ENCODE measurements around the gene EPHB3.

EPHB3 gene

DNA sequence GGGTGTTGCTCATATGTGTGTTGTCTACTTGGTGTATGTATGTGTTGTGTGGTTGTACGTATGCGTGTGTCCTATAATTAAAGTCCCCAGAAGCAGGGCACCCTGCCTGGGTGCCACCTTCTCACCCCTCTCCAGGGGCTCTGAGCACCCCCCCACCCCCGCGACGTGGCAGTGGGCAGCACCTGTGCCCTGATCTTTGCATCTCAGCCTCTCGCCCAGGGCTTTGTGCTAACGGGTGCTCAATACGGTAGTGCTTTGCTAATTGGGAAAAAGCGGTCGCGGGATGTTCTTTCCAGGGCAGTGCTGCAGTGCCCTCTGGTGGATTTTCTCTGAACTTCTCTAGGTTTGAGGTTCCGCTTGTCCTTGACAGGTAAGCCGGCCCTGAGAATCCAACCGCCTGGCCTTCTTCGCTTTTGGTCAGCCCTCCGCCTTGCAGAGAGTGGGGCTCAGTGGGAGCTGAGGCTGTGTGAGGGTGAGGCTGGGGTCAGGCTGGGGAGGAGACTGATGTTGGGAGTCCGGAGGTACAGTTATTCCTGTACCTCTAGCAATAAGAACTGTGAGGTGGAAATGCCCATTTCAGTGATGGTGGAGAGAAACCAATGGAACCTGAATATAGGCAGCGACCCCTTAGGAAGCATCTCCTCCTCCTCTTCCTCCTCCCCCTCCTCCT, 17.6 kb upstream of the EPHB3 start:
- peak; percentile 87 to 93 (median 87) for DNase-seq

DNA sequence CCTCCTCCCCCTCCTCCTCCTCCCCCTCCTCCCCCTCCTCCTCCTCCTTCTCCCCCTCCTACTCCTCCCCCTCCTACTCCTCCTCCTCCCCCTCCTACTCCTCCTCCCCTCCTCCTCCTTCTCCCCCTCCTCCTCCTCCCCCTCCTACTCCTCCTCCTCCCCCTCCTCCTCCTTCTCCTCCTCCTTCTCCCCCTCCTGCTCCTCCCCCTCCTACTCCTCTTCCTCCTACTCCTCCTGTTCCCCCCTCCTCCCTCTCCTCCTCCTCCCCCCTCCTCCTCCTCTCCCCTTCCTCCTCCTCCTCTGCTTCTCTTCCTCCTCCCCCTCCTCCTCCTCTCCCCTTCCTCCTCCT, 17.1 kb upstream of the EPHB3 start:
- no peak for DNase-seq

DNA sequence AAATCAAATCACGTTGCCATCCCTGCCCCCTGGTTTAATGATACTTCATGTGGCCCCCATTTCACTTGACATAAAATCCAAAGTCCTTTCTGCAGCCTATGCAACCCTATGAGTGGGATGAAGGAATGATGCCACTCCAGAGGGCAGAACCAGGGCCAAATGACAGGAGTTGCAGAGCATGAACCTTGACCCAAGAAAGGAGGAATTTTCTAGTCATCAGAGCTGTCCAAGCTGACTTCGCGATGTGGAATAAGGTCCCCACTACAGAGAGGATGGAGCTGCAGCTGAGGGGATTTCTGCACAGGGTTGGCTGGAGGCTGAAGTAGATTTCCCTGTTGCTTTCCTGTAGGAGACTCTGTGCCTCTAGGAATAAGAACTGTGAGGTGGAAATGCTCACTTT, 15.8 kb upstream of the EPHB3 start:
- DNase-seq = no peak

DNA sequence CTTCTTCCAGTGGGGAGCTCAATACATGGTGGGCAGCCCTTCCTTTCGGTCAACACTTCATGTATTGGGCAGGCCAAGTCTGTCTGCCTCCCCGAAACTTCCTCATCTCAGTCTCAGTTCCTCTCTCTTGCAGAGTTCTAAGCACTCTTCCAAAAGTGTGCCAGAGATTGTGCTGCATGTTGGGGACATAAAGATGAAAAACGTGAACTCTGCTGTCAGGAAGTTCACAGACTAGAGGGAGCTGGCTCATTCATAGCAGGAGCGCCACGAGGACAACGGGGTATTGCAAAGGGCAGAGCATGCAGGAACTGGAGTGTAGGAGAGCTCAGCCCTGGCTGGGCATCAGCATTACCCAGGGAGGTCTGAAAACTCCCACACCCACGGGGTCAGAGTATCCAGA, 15.3 kb upstream of the EPHB3 start:
- DNase-seq = peak; percentile 77 to 89 (median 89)

DNA sequence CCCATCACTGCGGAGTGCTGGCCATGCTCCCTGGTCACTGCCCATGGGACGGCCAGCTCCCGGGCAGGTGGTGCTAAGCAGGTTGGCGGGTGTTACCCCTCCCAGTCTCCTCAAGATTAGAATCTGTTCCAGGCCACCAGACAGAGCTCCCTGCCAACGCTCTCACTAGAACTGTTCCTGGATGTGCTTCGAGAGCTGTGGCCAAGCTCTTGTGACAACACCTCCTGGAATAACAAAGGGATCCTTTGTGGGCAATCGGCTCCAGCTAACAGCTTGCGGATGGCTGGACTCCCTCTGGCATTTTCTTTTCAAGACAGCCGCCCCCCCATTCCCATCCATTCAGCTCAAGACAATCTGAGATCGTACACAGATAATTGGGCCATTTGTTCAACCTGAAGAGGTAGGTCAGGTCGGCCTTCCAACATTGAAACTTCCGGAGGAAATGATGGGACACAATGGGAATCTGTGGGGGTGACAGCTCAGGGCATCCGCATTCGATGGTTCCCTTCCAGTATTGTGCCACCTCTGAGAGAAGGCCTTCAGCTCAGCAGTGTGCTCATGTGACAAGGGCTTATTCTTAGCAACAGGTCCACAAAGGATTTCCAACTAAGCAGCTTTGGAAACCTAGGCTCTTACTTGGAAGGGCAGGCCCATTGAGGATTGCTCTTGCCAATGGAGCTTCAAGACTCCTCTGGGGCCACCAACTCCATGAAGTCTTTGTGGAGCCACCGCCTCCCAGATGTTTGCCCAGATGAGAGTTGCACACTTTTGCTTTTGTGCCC, 11.6 kb upstream of the EPHB3 start:
- DNase-seq = no peak

DNA sequence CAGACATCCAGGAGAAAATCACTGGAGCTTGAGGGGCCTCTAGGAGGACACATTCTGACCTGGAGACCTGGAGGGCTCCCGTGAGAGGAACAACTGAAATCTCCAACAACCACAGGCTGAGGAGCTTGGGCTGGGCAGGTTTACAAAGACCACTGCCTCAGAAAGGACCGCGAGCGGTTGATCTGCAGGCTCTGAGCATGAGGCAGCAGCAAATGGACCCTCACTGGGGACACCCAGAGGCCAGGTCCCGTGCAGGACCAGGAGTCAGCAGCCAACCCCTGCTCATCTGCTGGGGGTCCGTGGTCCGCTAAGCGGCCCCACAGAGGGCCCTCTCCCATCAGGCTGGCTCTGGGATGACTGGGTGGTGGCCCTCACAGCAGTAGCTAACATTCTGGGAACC, 10.5 kb upstream of the EPHB3 start:
- no peak for DNase-seq

DNA sequence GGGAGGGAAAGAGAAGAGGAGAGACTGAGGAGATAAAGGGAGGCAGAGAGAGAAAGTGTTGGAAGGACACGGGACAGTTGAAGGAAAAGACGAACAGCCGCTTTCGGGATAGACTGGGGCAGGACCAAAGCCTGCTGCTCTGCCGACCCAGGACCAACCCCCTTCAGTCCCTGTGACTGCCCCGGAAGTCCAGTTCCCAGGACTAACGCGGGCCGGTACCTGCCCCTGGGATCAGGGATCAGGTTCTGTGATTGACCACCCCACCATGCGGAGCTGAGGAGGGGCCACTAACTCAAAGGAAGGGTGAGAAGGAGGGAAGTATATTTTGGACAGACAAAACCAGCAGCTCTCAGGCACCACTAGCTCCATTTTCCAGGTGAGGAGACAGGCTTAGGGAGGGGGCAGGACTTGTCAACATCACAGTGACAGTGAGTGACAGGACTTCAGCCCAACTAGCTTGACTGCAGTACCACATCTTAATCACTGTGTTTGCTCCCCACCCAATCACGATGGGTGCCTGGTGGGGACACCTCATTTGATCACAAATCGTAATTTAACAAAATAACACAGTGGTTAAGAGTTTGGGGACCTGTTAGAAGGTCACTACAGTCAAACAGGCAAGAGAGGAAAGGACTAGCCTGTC, 9.8 kb upstream of the EPHB3 start:
- DNase-seq = no peak

DNA sequence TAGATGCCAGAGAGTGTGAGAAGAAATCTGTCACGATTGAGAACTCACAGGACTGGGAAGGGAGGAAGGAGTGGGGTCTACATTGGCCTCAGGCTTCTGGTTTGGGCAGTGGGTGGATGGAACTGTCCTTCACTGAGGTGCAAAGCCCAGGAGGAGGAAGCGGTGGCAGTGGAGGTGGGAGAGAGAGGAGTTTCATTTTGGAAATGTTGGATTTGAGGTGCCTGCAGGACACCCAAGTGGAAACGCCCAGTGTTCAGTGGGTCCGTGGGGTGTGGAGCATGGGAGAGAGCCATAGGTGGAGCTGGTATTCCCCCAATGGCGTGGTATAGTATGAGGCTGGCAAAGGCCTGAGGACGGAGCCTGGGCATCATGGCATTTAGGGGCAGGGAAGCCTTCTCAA, 9.3 kb upstream of the EPHB3 start:
- no peak for DNase-seq

DNA sequence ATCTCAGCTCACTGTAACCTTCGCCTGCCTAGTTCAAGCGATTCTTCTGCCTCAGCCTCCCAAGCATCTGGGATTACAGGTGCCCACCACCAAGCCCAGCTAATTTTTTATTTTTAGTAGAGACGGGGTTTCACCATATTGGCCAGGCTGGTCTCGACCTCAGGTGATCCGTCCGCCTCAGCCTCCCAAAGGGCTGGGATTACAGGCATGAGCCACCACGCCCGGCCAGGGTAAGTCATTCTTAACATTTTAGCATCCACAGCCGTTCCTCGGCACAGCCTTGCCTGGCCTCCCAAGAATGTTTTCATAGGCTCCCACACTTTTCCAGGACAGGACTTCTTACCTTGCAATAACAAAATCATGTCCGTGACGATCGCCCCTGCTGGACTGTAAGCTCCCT, 8.7 kb upstream of the EPHB3 start:
- DNase-seq = no peak

DNA sequence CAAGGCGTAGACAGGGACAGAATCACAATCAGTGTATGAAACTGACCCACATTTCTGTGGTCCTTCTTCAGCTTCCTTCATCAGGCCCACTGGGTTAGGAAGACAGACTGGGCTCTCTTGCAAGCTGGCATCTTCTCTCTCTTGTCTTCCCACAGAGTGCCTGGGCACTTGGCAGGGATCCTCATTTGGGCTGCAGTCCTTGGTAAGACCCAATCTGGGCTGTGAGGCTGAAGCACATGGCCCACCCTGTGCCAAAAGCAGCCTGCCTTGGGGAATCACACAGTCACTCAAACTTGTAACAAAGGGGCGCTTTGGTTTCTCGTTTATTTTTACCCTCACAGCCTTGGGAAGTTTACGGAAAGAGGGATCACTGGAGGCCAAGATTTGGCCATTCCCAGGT, 8.2 kb upstream of the EPHB3 start:
- no peak for DNase-seq

DNA sequence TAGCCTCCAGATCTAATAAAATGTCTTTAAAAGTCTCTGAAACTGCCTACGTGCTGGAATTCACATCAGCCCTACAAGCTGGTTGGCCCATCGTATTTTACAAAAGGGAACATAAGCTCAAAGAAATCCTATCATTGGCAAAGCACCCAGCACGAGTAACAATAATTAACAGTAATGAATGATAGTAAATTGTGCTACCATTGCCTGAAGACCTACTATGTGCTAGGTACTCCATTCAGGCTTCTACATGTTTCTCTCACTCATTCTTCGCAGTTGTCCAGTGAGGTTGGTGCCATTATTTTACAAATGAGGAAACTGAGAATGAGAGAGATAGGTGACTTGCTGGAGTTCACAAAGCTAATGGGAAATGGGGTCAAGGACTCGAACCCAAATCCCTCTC, 7.1 kb upstream of the EPHB3 start:
- no peak for DNase-seq

DNA sequence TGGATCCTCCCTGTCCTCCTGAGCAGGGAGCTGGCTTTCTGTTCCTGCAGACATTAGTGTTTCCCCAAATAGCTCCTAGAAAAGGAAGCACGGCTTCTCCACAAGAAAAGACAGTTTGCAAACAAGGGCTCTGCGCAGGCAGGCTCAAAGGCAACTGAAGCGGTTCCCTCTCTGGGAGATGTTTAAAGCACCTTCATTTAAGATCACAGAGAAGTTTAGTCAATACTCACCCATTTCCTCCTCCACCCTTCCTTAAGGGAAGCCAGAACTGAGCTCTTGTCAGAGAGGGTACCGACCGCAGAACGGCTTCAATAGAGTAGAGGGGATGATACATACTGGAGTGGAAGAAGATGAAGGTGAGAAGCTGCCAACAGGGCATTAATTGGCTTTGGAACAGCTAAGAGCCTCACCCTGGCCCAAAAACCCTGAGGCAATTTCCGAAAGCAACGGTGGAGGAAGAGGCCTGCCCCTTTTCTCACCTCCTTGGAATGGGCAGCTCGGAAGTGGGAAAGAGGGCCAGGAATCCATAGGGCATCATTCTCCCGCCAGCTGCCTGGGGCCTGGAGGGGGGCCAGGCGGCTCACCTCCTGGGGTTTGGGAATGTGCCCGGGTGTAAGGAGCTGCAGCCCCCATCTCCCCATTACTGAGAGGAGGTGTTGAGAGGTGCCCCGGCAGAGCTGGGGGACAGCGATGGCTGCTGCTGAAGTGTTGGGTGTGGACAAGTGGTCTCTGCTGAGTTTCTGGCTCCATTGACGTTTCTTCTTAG, 4.8 kb upstream of the EPHB3 start:
- no peak for DNase-seq

DNA sequence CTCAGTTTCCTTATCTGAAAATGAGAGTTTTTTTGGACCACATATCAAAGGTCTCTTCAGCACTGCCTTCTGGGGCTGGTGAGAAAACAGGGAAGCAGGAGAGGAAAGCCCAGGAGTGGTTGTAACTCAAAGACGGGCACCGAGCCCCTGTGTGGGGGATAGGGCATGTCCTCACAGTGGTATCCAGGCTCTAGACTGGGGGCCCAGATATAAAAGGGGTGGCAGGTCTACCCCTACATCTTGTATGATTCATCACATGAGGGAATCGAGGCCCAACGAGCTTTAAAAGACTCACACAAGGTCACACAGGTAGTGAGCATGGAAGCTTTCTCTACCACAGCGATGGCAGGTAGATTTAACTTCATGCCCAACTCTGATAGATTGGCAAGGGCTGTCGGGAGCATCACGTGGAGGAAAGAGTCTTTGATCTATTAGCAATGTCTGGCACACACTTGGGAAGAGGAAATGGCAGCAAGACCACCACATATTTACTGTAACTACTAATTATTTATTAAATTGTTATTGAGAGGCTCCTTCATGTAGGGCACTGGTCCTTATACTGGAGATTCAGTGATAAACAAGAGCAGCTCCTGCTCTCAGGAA, 4.1 kb upstream of the EPHB3 start:
- no peak for DNase-seq

DNA sequence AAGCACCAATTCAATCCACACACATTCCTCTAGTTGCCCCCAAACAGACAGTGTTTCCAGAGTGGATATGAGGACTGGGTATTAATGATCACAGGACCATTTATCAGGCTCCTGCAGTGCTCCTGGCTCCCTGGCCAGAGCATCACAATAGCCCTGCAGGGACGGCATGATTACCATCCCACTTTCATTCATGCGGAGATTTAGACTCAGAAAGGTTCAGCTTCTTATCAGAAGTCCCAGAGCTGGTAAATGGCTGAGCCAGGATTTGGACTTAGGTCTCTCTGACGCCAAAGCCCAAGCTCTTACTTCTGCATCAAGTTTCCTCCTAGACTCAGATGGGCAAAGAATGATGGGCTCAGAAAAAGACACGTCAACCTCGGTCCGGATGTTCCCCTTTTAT, 2.9 kb upstream of the EPHB3 start:
- DNase-seq = no peak

DNA sequence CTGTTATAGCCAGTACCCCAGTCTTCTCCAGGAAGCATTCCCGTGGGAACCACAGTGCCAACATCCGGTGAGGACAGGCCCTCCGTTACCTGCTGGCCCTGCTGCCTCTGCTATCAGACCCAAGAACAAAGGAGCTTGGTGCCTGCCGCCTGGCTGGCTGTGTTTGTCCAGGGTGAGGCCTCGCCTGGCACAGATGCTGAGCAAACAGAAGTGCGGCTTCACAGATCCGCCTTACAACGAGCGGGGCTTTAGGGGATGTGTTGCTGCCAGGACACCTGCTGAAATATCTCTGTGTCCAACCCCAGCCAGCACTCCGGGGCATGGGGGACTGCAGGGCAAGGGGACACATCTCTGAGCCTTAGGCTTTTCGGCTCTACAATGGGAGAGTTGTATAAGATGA, 2.2 kb upstream of the EPHB3 start:
- no peak for DNase-seq

DNA sequence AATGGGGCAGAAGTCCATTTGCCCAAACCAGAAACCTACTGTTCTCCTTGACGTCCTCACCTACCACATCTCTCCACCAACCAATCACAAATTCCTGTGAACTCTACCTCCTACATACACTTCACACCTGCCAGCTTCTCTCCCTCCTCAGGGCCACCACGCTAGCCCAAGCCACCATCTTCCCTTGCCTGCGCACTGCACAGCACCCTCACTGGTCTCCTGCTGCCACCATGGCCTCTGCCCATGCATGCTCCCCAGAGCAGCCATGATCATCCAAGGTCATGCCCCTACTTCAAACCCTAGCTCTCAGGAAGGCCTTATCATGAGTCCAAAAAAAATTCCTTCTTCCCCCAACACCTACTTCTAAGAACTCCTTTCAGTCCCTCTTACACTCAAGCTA, 1.1 kb upstream of the EPHB3 start:
- no peak for DNase-seq

DNA sequence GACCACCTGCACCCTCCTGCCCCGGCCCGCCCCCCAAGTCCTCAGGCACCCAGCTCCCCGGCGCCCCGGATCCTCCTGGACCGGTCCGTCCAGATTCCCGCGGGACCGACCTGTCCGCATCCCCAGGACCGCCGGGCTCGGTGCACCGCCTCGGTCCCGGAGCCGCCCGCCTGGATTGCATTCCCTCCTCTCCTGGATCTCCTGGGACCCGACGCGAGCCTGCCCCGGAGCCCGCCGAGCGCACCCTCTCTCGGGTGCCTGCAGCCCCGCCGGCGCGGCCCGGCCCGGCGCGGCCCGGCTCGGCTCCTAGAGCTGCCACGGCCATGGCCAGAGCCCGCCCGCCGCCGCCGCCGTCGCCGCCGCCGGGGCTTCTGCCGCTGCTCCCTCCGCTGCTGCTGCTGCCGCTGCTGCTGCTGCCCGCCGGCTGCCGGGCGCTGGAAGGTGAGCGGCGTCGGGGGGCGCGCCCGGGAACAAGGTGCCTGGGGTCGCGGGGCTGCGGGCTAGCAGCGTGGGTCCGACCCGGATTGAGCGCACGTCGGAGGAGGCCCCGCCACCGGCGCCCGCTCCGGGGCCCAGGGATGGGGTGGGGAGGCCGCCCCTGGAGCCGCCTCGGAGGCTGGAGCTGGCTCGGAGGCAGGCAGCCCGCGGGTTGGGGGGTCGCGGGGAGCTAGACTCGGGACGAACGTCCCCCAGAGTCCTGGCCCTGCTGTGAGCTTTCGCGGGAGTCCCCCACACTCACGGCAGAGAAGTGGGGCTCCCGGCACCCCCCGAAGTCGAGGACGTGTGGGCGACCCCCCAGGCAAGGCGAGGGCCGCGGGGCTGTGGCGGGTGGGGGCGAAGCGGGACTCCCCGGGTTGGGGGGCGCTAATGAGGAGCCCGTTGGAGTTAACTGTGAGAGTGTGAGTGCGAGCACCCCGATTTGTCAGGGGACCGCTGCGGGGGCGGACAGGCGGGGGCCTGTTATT, 610 bp downstream of the EPHB3 start:
- peak in 2 of 3 donors; percentile 26 to 56 for DNase-seq

DNA sequence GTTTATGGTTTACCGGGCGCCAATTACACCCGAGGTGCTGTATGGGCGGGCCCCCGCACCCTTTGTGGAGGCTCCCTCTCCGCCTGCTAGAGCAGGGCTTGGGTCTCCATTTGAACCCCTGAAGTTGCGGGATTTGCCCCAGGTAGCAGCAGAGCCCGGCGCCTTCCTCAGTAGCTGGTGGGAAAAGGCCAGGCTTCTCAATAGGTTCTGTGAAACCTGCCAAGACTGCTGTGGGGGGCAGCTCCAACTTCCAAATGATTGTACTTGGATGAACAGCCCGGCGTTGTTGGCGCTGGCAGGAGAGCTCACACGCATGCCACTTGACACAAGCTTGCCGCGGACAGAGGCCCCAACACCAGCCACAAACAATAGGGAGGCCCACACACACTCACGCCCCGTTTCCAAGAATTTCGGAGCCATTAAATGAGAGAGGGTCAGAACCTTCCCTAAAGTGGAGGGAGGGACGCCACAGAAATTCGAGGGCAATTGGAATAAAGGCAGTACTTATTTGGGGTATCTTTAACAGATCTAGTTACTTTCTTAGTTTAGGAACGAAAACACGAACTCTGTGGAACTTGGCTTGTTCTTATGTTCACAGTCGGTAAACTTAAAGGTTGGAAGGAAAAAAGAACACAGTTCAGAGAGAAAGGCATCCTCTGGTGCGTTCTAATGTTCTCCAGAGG, 1.4 kb downstream of the EPHB3 start:
- DNase-seq = no peak

DNA sequence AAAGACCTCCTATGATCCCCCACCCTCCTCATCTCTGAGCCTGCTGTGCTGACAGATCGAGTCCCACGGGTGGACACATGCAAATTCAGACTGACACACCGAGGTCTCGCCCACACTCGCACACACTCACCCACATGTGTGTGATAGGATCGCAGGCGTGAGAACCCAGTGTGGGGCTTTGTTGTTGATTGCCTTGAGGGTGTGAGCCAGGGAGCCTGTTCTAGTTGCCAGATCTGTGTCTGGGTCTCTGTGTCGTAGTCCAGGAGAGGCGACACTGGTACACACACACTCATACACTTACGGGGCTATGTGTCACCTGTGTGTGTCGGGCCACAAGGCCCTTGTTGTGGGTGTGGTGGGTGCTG, 2.0 kb downstream of the EPHB3 start:
- no peak for DNase-seq

DNA sequence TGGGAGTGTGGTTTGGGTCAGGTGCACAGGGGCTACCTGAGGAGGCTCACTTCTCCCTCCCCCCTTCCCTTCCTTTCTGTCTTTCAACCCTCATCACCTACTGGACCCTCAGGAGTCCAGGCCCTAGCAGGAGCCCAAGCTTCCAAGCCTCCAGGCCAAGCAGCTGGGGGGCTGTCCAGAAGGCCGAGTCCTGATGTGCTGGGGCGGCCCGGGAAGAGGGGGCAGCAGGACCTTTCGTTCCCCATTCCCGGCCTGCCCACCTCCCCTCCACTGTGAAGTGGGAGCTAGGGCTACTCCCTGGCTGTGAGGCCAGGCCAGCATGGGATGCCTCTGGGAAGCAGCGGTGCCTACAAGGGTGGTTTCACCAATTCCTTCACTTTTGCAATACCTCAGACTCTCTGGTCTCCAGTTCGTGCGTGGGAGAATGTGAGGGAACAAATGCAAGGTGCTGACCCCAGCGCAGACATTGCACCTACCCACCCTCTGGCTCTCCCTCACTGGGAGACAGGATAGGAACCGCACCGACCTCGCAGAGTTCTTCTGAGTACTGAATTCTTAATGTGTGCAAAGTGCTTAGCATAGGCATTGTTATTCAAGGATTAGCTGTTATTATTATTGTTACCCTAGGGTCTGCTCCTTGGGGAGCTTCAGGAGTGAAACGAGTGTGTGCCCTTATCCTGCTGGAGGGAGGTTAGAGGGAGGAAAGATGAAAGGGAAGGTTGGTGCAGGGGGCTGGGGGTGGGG, 2.5 kb downstream of the EPHB3 start:
- DNase-seq = no peak

All from suppressor macrophage treated with lipopolysaccharide for 1 hour (primary cell).